HG03457 (cell line): ENCODE measurements around the gene CMTR1.

Source experiments
- ATAC-seq: cut with Tn5 transposase; IDR thresholded peaks from one replicate; pipeline ENCODE4 v1.9.1; 2021; ENCODE audit warnings: moderate number of reproducible peaks; ENCODE audit not compliant: unreplicated experiment

The CMTR1 gene

DNA sequence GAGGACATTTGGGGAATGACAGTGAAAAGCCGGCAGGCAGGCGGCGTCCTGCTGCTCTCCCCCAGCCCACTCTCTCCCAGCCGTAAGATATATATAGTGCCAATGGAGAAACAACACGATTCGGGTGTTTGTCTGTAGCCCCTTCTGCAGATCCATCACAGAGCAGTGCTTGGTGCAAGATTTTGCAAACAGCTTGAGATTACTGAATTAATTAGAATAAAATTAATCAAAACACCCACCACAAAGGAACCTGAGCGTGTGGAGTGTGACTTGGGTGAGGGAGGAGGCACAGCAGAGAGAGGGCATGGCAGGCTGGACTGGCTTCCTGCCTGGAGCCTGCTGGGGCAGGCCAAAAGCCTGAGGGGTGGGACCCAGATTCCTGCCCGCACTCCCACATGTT, 95.5 kb downstream of the CMTR1 start:
- ATAC-seq, result no peak

DNA sequence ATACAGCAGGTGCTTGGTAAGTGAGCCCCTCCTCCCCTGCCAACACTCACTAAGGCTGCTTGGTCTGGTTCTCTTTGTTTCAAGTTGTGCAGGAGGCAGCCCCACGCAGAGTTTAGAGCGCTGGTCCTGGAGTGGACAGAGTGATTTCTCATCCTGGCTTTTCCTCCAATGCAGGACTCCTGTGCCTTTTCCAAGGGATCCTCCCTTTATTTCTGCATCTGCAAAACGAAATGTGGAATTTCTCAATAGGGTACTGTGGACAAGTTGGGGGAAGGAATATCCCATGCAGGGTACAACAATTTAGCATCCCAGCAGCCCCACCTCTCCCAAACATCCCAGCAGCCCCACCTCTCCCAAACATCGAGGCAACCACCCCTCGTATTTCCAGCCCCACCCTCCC, 97.3 kb downstream of the CMTR1 start:
- no peak for ATAC-seq

DNA sequence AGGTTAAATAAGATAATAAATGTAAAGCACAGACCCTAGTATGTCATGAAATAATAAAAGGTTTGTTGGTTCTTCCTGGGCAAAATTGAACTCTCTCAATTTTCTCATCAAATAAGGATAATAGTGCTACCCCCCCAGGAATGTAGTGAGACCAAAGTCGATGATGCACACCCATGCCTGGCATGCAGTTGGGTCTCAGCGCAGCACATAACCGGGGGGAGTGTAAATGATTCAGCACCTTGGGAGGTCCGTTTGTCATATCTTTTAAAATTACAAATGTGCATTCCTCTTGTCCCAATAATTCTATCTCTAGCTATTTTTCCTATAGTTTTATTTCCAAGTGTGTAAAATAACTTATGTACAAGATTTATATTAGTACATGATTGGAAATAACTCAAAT, 98.0 kb downstream of the CMTR1 start:
- no peak for ATAC-seq
